GM12878 (cell line): ENCODE measurements around the gene MACROD2. TPM values are rescaled to one million over a fixed set of nuclear protein-coding genes. Genes with fewer than 3 reads are reported as not detected.

Source experiments
- ATAC-seq: fragments of 200-7000 bp; cut with Tn5 transposase; 3 replicates; pipeline ENCODE4 v1.9.1; 2020; ENCODE audit warnings: mild to moderate bottlenecking, moderate library complexity
- BruUV-seq: library from RNA; stranded (reverse); fragments of 400-500 nt; replicated peaks from 2 replicates; lab custom pipeline; 2021; lab: Mats Ljungman, UMichigan
- CTCF ChIA-PET: fragments of 300-600 bp; sonication (Branson Sonifier 250); formaldehyde crosslinking; extraction: SDS; loops from one replicate; lab custom pipeline; 2021; ENCODE audit warnings: inconsistent platforms; lab: Yijun Ruan, JAX
- POLR2A ChIA-PET: fragments of 350-600 bp; formaldehyde crosslinking; extraction: SDS; loops from one replicate; lab custom pipeline; 2021; ENCODE audit warnings: inconsistent platforms; lab: Charles Lee
- RAD21 ChIA-PET: fragments of 300-600 bp; sonication (Branson Sonifier 250); formaldehyde crosslinking; loops from one replicate; lab custom pipeline; 2023; ENCODE audit warnings: antibody characterized with exemption; ENCODE audit not compliant: unreplicated experiment; lab: Charles Lee
- SMC1A ChIA-PET: fragments of 300-600 bp; sonication (Branson Sonifier 250); formaldehyde crosslinking; loops from one replicate; lab custom pipeline; 2023; ENCODE audit not compliant: unreplicated experiment, uncharacterized antibody; lab: Charles Lee
- DNase-seq: peaks from one replicate; pipeline ENCODE4 v3.0.0-alpha.2; 2011; ENCODE audit warnings: low read depth, low spot score
- FAIRE-seq: peaks from 3 replicates; lab custom pipeline; 2011; peaks lifted over from hg19 to GRCh38; lab: Jason Lieb, UNC
- H2AFZ ChIP-seq: 2 replicates; pipeline ENCODE4 v1.6.0; 2011; ENCODE audit warnings: low read depth, low read length, control low read depth; ENCODE audit not compliant: control insufficient read depth
- H3K27ac ChIP-seq: 2 replicates; pipeline ENCODE4 v1.5.1; 2011; ENCODE audit warnings: control low read depth; ENCODE audit not compliant: control insufficient read depth, insufficient read depth
- H3K27me3 ChIP-seq, 2 experiments: replicated peaks in 1 of 2; 2 replicates each; pipeline versions ENCODE4 v1.6.0 to v1.6.1; 2011; ENCODE audit warnings: low read length in 1 of 2; ENCODE audit not compliant: control insufficient read depth in 2 of 2, insufficient read depth in 2 of 2
- H3K36me3 ChIP-seq, 2 experiments: 2 replicates each; pipeline ENCODE4 v1.5.1; 2011; ENCODE audit warnings: low read length in 1 of 2; ENCODE audit not compliant: control insufficient read depth in 2 of 2, insufficient read depth in 2 of 2
- H3K4me1 ChIP-seq: 2 replicates; pipeline ENCODE4 v1.6.1; 2011; ENCODE audit warnings: mild to moderate bottlenecking, low read length, moderate library complexity, mixed read lengths; ENCODE audit not compliant: control insufficient read depth, insufficient read depth
- H3K4me2 ChIP-seq: 2 replicates; pipeline ENCODE4 v1.6.0; 2011; ENCODE audit warnings: control low read depth; ENCODE audit not compliant: control insufficient read depth, insufficient read depth
- H3K4me3 ChIP-seq: fragments of 200-600 bp; sonication (generic); 2 replicates; pipeline ENCODE4 v1.5.1; 2016
- H3K79me2 ChIP-seq: 2 replicates; pipeline ENCODE4 v1.6.0; 2011; ENCODE audit warnings: low read length; ENCODE audit not compliant: control insufficient read depth, insufficient read depth
- H3K9ac ChIP-seq: 2 replicates; pipeline ENCODE4 v1.8.0; 2011; ENCODE audit warnings: low read length, control low read depth, mixed read lengths; ENCODE audit not compliant: control insufficient read depth, insufficient read depth
- H3K9me3 ChIP-seq: replicated peaks from 3 replicates; pipeline ENCODE4 v1.5.1; 2011; ENCODE audit warnings: mild to moderate bottlenecking, low read length; ENCODE audit not compliant: control insufficient read depth, insufficient read depth
- H4K20me1 ChIP-seq: 2 replicates; pipeline ENCODE4 v1.6.0; 2011; ENCODE audit not compliant: control insufficient read depth, insufficient read depth
- CEBPB ChIP-seq, 2 experiments: fragments of 150-350 bp in 1 of 2; IDR thresholded peaks; 2 replicates each; pipeline ENCODE4 v1.6.1; 2012 to 2014; ENCODE audit warnings: low read depth in 2 of 2, low read length in 2 of 2, borderline replicate concordance in 1 of 2, inconsistent platforms in 1 of 2
- FOXM1 ChIP-seq: IDR thresholded peaks from 2 replicates; pipeline ENCODE4 v1.6.1; 2012; ENCODE audit warnings: low read depth, mild to moderate bottlenecking, inconsistent platforms, low read length, moderate library complexity
- HSF1 ChIP-seq: fragments of 150-350 bp; IDR thresholded peaks from 2 replicates; pipeline ENCODE4 v1.6.1; 2014; ENCODE audit warnings: mild to moderate bottlenecking, low read depth, low read length
- IKZF2 ChIP-seq, 2 experiments: fragments of 450-650 bp; IDR thresholded peaks; 2 replicates each; pipeline ENCODE4 v1.6.1; 2017; ENCODE audit warnings: mild to moderate bottlenecking in 2 of 2, moderate library complexity in 2 of 2
- KLF5 ChIP-seq: fragments of 450-650 bp; IDR thresholded peaks from 2 replicates; pipeline ENCODE4 v1.6.1; 2014; ENCODE audit warnings: mild to moderate bottlenecking; ENCODE audit not compliant: partially characterized antibody
- NRF1 ChIP-seq: conservative IDR thresholded peaks from 2 replicates; pipeline ENCODE4 v1.6.1; 2011; ENCODE audit warnings: mild to moderate bottlenecking, low read depth, low read length, improper control_type of control experiment
- ZBTB4 ChIP-seq: fragments of 450-650 bp; formaldehyde crosslinking; IDR thresholded peaks from 2 replicates; pipeline ENCODE4 v1.4.0; 2022; ENCODE audit warnings: mild to moderate bottlenecking, moderate library complexity
- ZNF24 ChIP-seq: fragments of 450-650 bp; IDR thresholded peaks from 2 replicates; pipeline ENCODE4 v1.6.1; 2017; ENCODE audit warnings: antibody characterized with exemption, mild to moderate bottlenecking
- ZZZ3 ChIP-seq: IDR thresholded peaks from 2 replicates; pipeline ENCODE4 v1.6.1; 2011; ENCODE audit warnings: low read depth; ENCODE audit not compliant: control insufficient read depth, insufficient read length
- WGBS: methylation state at CpG from one replicate; pipeline ENCODE4 v1.1.6; 2016; ENCODE audit warnings: low lambda C conversion rate; ENCODE audit not compliant: insufficient replicate concordance, insufficient coverage; ENCODE audit errors: missing lambda C conversion rate; 5-methylcytosine and 5-hydroxymethylcytosine counted together
- in situ Hi-C: fragments of 300-500 bp; cut with MboI; formaldehyde crosslinking; loops from 9 replicates; pipeline ENCODE4 v1.14.3; 2018; ENCODE audit warnings: mixed read lengths
- intact Hi-C: fragments of 100-400 bp; cut with micrococcal nuclease; formaldehyde crosslinking; loops from one replicate; pipeline ENCODE4 v1.14.2; 2022; ENCODE audit not compliant: unreplicated experiment
- polyA plus RNA-seq, 11 experiments: library from polyadenylated mRNA; depleted of rRNA in 4 of 11; unstranded in 6 of 11; stranded (reverse) in 5 of 11; fragments of >200 nt; fragmentation: Nextera tagmentation in 4 of 11; fragmentation: Illumina TruSeq in 1 of 11; extraction: Ambion mirVana in 4 of 11; extraction: Trizol in 1 of 11; gene quantifications; 1 replicate in 1 of 11; 2 replicates in 10 of 11; pipeline versions ENCODE4 v1.2.1 to v1.2.3, GENCODE V29; 2011 to 2016; ENCODE audit warnings: inconsistent platforms in 2 of 11, missing spikeins in 2 of 11, low read depth in 1 of 11
- total RNA-seq, 4 experiments: library from RNA; depleted of rRNA in 3 of 4; stranded (reverse); fragments of >200 nt in 3 of 4; fragmentation: Illumina TruSeq in 1 of 4; extraction: Trizol in 1 of 4; gene quantifications; 2 replicates each; pipeline versions ENCODE4 v1.2.1 to v1.2.3, GENCODE V29; 2013 to 2021
- TF ChIP-seq, protein P1 (sequence below): fragments of 450-650 bp; IDR thresholded peaks from 2 replicates; pipeline ENCODE4 v1.6.1; 2017; ENCODE audit warnings: borderline replicate concordance

Gene MACROD2
- total and polyA plus RNA-seq, 10 of the 15 experiments (the other 5 are each of a cell fraction or from before 2014, with no cell fraction given) = 1.1 to 21.5 (median 2.2) TPM

- TF ChIP-seq HSF1 (no peak), KLF5 (no peak), ZNF24 (no peak), FOXM1 (no peak), NRF1 (no peak), IKZF2 (IDR thresholded peaks at IDR 0.05) (no peak)
- TF ChIP-seq, protein P1, sequence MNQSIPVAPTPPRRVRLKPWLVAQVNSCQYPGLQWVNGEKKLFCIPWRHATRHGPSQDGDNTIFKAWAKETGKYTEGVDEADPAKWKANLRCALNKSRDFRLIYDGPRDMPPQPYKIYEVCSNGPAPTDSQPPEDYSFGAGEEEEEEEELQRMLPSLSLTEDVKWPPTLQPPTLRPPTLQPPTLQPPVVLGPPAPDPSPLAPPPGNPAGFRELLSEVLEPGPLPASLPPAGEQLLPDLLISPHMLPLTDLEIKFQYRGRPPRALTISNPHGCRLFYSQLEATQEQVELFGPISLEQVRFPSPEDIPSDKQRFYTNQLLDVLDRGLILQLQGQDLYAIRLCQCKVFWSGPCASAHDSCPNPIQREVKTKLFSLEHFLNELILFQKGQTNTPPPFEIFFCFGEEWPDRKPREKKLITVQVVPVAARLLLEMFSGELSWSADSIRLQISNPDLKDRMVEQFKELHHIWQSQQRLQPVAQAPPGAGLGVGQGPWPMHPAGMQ = no peak
Measured at GRCh38 chr20:15339264-15339663, 1343.9 kb downstream of the MACROD2 start (continued).

DNA sequence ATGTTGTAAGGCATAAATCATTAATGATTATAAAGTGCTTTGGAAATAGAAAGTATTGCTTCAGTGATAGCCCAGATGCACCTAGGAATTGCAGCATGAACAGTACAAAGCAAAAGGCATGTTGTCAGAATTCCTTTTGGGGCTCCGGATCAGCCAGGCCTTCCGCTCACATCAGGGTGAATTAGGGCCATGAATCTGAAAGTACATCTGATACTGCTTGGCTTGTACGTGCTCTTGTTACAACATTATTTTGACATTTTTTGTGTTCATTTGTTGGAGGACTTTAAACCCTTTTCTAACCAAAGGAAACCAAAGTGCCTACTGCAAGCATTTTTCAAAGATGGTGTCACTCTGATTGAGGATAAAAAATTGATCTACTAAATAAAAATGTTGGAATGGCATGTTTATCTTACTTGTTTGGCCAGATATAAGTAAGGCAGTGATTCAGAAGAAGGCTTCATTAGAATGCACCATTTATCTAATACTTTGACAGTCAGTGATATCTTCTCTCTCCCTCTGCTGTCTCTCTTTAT, 1347.7 kb downstream of the MACROD2 start:
- no TSS peak for BruUV-seq
- in situ Hi-C loops = no loop called here

More for the DNA sequence above, 1347.7 kb downstream of the MACROD2 start:
- no peak overlapping the region for H3K27ac ChIP-seq
- no peaks in the 10 kb centered on the region for H3K36me3 ChIP-seq
- ATAC-seq (no peak), FAIRE-seq (no peak), DNase-seq (no peak)
- intact Hi-C loops = no loop called here
- H3K4me1 ChIP-seq = no peaks in the 10 kb centered on the region
- CTCF ChIA-PET = no interaction called here
- no peak overlapping the region for H2AFZ ChIP-seq
- no peaks in the 10 kb centered on the region for H3K27me3 ChIP-seq
- no peak for TF ChIP-seq IKZF2 (IDR thresholded peaks at IDR 0.05)
- TF ChIP-seq ZBTB4 = no peak
- TF ChIP-seq ZZZ3 = no peak
- no peak for TF ChIP-seq CEBPB (IDR thresholded peaks at IDR 0.05; ENCODE audit: borderline replicate concordance in 1 of 2, low read depth in 2 of 2, low read length in 2 of 2)
- WGBS = 93% methylated on average over 3 of the region's 3 CpGs
- H3K4me3 ChIP-seq = no peak overlapping the region
- no peak overlapping the region for H3K4me2 ChIP-seq
- POLR2A ChIA-PET = no interaction called here
- no peaks in the 10 kb centered on the region for H3K79me2 ChIP-seq
- H4K20me1 ChIP-seq = no peaks in the 10 kb centered on the region
- H3K9ac ChIP-seq = no peak overlapping the region
- no peaks in the 10 kb centered on the region for H3K9me3 ChIP-seq
- RAD21 ChIA-PET = no interaction called here
- SMC1A ChIA-PET = no interaction called here
